Pulmonary artery endothelial cell (primary cell): ENCODE results near the gene C1orf159. TPM values are rescaled to one million over a fixed set of nuclear protein-coding genes. Genes with fewer than 3 reads are reported as not detected.

ENCODE experiments used
- DNase-seq: peaks from one replicate; pipeline ENCODE4 v3.0.0-alpha.2; 2011; ENCODE audit warnings: low read depth, low spot score
- total RNA-seq: library from RNA; depleted of rRNA; stranded (reverse); fragments of >200 nt; gene quantifications from 2 replicates; pipeline ENCODE4 v1.2.3, GENCODE V29; 2014

The C1orf159 gene
- total RNA-seq, 1 donor from 2014 or later, result 6.1 TPM

GRCh38 chr1:1040004-1040991 is 75.6 kb downstream of the C1orf159 start:
- peak; percentile 59 for DNase-seq

DNA sequence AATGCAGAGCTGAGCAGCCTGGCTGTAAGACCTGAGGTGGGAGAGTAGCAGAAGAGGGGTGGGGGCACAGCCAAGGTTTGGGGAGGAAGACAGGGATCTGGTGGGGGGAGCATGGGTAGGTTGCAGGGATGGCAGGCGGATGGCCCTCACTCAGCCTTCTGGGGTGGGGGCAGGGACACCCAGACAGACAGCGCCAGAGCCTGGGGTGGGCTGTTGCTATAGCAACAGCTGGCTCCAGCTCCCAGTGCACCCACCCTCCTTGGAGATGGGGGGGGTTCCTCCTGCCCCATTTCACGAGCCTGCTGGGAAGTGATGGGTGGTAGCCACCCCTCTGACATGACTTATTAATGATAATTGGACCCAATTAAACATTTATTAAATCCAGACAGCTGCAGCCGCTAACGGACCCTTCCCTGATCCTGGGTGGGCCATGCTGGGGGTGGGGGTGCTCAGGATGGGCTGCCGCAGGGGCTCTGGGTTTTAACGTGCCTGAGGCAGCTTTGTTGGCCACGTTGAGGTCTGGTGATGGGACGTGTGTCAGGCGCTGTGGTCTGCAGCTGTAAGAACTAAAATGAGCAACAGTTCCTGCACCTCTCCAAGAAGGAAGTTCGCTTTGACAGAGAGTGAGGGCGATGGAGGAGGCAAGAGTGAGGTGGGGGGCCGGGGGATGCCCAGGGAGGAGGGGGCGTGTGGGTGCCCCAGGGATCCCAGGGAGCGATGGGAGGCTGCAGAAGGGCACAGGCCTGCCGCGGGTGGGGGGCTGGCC is 76.6 kb downstream of the C1orf159 start:
- DNase-seq, result no peak

GRCh38 chr1:1038694-1039093 is 77.2 kb downstream of the C1orf159 start:
- no peak for DNase-seq

GRCh38 chr1:1037366-1038327 is 78.2 kb downstream of the C1orf159 start:
- DNase-seq, result no peak

GRCh38 chr1:1035291-1035943 is 80.5 kb downstream of the C1orf159 start:
- no peak for DNase-seq

GRCh38 chr1:1034439-1034781 is 81.5 kb downstream of the C1orf159 start:
- no peak for DNase-seq

- no peak for DNase-seq
Measured at GRCh38 chr1:1033731-1034438, 82.0 kb downstream of the C1orf159 start.

DNA sequence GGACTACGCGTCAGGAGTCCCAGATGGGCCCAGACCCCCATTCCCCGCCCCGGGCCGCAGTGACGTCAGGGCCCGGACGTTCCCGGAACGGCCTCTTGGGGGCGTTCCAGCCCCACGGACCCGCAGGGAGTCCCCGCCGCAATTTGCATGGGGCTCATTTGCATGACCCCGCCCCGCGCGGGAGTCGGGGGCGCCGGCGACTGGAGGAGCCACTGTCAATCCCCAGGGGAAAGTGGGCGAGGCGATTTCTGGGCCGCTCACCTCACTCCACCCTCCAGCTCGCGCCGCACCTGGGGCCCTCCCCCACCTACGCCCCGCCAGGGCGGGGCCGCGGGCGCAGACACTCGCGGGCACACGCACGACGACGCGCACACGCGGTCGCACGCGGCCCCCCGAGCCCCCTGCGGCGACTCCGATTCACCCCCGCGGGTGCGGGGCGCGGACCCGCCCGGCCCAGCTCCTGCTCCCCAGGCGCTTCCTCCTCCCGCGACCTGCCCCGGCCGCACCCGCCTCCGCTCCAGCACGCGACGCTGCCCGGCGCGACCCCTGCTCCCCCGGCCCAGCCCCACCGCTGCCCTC is 82.8 kb downstream of the C1orf159 start:
- DNase-seq, result no peak

- no peak for DNase-seq
Measured at GRCh38 chr1:1032424-1032823, 83.5 kb downstream of the C1orf159 start.

Other genes with a start within 250 kb of the C1orf159 start
- 0.07 and 0.14 TPM in 2 replicates for gene SAMD11, start 192.2 kb downstream of the C1orf159 start, total RNA-seq
- gene NOC2L, start 156.8 kb downstream of the C1orf159 start, total RNA-seq, result 121 and 152 TPM in 2 replicates
- gene KLHL17, start 155.5 kb downstream of the C1orf159 start, total RNA-seq, result 6.9 and 7.8 TPM in 2 replicates
- 0.32 and 0.46 TPM in 2 replicates for gene PLEKHN1, start 149.6 kb downstream of the C1orf159 start, total RNA-seq
- not detected in 2 replicates for gene PERM1, start 134.0 kb downstream of the C1orf159 start, total RNA-seq
- 9.1 and 17.8 TPM in 2 replicates for gene HES4, start 116.0 kb downstream of the C1orf159 start, total RNA-seq
- gene ISG15, start 102.6 kb downstream of the C1orf159 start, total RNA-seq, result 96.4 and 121 TPM in 2 replicates
- 48.4 and 88.2 TPM in 2 replicates for gene AGRN, start 96.0 kb downstream of the C1orf159 start, total RNA-seq
- gene RNF223, start 41.8 kb downstream of the C1orf159 start, total RNA-seq, result not detected in 2 replicates
- not detected in 2 replicates for gene TTLL10, start 57.8 kb upstream of the C1orf159 start, total RNA-seq
- 0.18 TPM in 1 of 2 replicates, not detected in the other for gene TNFRSF18, start 90.5 kb upstream of the C1orf159 start, total RNA-seq
- 0.79 and 1.2 TPM in 2 replicates for gene TNFRSF4, start 98.1 kb upstream of the C1orf159 start, total RNA-seq
- gene SDF4, start 115.9 kb upstream of the C1orf159 start, total RNA-seq, result 116 TPM in 2 replicates
- gene B3GALT6, start 116.1 kb upstream of the C1orf159 start, total RNA-seq, result 28.9 and 31.5 TPM in 2 replicates
- gene C1QTNF12, start 130.6 kb upstream of the C1orf159 start, total RNA-seq, result 0.33 TPM in 1 of 2 replicates, not detected in the other
- gene UBE2J2, start 157.8 kb upstream of the C1orf159 start, total RNA-seq, result 47.9 and 63.2 TPM in 2 replicates
- 0.33 and 0.46 TPM in 2 replicates for gene SCNN1D, start 164.3 kb upstream of the C1orf159 start, total RNA-seq
- 16.2 and 17.4 TPM in 2 replicates for gene ACAP3, start 191.8 kb upstream of the C1orf159 start, total RNA-seq
- gene PUSL1, start 192.5 kb upstream of the C1orf159 start, total RNA-seq, result 18.1 and 19.9 TPM in 2 replicates
- 72.4 and 76.0 TPM in 2 replicates for gene INTS11, start 208.6 kb upstream of the C1orf159 start, total RNA-seq
- 12.3 and 14.0 TPM in 2 replicates for gene CPTP, start 208.7 kb upstream of the C1orf159 start, total RNA-seq
- 0.13 and 0.25 TPM in 2 replicates for gene TAS1R3, start 215.2 kb upstream of the C1orf159 start, total RNA-seq
- gene DVL1, start 233.3 kb upstream of the C1orf159 start, total RNA-seq, result 57.5 and 60.5 TPM in 2 replicates
- 0.99 and 2.2 TPM in 2 replicates for gene MXRA8, start 242.5 kb upstream of the C1orf159 start, total RNA-seq